C4-2B (cell line): ENCODE data around the gene ATP1B2.

Experiments used
- H3K27ac ChIP-seq: fragments of 450-650 bp; 2 replicates; pipeline ENCODE4 v1.5.1; 2017
- ZFX ChIP-seq: fragments of 450-650 bp; IDR thresholded peaks from 2 replicates; pipeline ENCODE4 v1.6.1; 2017
- TF ChIP-seq, protein P1 (sequence below): fragments of 450-650 bp; conservative IDR thresholded peaks from 2 replicates; pipeline ENCODE4 v1.5.1; 2017; ENCODE audit warnings: mild to moderate bottlenecking

Gene ATP1B2

GRCh38 chr17:7700510-7700909 lies 49.8 kb downstream of the ATP1B2 start:
- TF ChIP-seq, protein P1, sequence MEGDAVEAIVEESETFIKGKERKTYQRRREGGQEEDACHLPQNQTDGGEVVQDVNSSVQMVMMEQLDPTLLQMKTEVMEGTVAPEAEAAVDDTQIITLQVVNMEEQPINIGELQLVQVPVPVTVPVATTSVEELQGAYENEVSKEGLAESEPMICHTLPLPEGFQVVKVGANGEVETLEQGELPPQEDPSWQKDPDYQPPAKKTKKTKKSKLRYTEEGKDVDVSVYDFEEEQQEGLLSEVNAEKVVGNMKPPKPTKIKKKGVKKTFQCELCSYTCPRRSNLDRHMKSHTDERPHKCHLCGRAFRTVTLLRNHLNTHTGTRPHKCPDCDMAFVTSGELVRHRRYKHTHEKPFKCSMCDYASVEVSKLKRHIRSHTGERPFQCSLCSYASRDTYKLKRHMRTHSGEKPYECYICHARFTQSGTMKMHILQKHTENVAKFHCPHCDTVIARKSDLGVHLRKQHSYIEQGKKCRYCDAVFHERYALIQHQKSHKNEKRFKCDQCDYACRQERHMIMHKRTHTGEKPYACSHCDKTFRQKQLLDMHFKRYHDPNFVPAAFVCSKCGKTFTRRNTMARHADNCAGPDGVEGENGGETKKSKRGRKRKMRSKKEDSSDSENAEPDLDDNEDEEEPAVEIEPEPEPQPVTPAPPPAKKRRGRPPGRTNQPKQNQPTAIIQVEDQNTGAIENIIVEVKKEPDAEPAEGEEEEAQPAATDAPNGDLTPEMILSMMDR = no peak
- TF ChIP-seq ZFX = no peak
- H3K27ac ChIP-seq = no peak overlapping the region

DNA sequence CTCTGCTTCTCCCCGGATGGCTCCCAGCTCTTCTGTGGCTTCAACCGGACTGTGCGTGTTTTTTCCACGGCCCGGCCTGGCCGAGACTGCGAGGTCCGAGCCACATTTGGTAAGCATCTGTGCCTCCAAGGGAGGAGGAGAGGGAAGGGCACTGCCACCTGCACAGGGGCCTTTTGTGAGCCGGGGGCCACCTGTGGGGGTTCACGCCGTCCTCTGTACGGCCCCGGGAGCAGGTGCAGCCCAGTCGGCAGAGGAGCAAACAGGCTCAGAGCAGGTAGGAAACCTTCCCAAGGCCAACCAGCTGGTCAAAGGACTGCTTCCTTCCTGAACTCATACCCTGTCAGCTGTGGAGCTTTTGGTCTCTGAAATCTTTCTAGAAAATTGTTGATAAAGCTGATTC lies 51.0 kb downstream of the ATP1B2 start:
- TF ChIP-seq, protein P1 = no peak
- TF ChIP-seq ZFX = no peak
- H3K27ac ChIP-seq = no peak overlapping the region

GRCh38 chr17:7702776-7703175 lies 52.0 kb downstream of the ATP1B2 start:
- no peak overlapping the region for H3K27ac ChIP-seq
- TF ChIP-seq, protein P1 = no peak
- no peak for TF ChIP-seq ZFX

DNA sequence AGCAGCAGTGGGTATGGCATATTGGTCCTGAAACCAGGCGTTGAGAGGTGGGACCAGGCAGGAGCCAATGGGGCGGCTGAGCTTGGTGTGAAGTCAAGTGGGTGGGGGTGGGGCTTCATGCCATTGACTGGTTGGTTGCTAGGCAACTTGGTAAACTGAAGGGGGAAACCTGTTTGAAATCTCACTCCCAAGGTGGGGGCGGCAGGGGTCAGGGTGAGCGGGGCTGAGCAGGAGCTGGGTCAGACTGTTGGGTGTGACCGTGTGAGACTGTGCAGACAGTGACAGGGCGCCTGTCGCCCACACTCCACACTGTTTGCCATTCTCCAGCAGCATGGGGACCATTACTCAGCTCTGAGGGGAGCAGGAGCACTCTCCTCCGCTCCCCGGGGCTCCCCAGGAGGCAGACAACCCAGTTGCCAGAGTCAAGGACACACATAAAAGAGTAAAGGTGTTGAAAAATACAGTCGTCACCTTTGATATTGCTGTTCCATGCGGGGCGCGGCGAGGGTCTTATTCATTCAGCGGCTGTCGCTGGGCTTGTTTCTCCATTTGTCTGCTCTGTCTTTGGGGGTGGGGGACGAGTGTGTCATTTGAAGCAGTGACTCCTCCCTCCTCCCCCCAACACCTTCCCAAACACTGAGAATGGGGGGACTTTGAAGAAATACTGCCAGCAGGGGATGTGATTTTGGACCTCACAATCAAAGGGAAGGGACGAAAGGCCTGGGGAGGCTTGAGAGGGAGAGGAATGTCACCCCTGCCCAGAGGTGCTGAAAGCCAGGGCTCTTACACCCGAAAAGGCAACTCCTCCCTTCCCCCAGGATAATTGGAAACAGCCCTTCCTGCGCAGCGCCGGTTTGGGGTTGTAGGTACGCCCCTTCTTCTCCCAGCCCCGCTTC lies 53.1 kb downstream of the ATP1B2 start:
- H3K27ac ChIP-seq = no peak overlapping the region
- no peak for TF ChIP-seq ZFX
- TF ChIP-seq, protein P1 = no peak

DNA sequence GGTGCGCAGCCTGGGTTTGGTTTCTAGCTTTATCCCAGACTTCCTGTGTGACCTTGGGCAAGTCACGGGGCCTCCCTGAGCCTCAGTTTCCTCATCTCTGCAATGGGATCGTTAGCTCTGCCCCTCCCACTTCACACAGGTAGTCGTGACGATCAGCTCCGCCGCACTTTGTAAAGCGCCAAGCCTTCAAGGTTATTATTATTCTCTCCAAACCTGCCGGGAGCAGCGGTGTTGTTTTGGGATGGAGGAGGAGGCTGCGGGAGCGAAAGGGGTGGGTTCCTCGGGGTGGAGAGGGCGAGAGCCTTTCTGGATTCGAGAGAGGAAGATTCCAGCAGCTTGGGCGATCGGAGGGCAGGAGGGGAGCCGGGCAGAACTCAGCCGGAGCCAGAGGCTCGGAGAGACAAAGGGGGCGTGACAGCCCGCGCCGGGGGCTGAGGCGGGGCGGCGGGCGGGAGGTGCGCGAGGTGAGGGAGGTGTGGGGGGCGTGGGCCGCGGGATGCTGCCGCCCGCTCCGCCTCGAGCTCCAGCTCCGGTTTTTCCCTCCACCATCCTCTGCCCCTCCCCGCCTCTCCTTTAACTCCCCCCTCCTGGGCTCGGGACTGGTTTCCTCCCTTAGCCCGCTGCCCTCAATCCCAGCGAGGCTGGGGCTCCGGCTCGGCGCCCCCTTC lies 54.0 kb downstream of the ATP1B2 start, which contains the start of gene EFNB3:
TSS of gene EFNB3 (plus strand) at position 602 of the 668 bp plus-strand sequence. CDS start 397 bp downstream, outside the sequence.
- TF ChIP-seq ZFX = no peak
- TF ChIP-seq, protein P1 = no peak
- no peak within 1 kb of the TSS for H3K27ac ChIP-seq

DNA sequence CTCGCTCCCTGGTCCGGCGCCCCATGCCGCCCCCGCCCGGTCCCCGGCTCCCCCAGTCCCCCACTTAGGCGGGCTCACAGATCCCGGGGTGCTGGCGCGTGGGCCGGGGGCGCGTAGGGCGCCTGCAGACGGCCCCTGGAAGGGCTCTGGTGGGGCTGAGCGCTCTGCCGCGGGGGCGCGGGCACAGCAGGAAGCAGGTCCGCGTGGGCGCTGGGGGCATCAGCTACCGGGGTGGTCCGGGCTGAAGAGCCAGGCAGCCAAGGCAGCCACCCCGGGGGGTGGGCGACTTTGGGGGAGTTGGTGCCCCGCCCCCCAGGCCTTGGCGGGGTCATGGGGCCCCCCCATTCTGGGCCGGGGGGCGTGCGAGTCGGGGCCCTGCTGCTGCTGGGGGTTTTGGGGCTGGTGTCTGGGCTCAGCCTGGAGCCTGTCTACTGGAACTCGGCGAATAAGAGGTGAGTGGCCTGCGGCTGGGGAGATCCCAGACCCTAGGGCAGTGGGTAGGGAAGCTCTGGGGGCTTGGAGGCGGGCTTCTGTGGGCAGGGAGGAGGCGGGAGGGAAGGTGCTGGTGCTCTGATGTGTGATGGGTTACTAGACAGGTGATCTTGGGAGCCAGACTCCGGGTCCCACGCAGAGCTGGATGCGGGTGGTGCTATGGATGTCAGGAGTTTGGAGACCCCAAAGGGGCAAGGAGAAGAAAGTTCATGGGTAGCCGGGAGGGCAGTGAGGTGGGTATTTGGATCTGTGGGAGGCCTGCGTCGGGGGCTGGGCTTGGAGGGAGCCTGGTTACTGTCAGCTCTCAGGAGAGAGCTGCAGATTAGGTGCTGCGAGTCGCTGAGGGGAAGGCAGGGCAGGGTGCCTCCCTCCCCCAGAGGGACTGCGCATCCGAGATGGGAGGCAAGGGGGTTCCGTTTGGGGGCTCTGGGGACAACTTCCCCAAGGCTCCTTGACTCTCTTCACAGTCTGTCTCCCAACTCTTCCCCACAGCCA lies 54.8 kb downstream of the ATP1B2 start:
- H3K27ac ChIP-seq = no peak overlapping the region
- TF ChIP-seq ZFX = no peak
- TF ChIP-seq, protein P1 = no peak
